LoVo (cell line): ENCODE results near the gene ATP5F1D.
A peak's percentile ranks its signal among the peaks of the same experiment; 100 is the strongest.

Experiments used
- DNase-seq: peaks from one replicate; pipeline ENCODE4 v3.0.0-alpha.2; 2016; ENCODE audit warnings: low spot score

ATP5F1D gene

GRCh38 chr19:1259206-1259875 lies 17.8 kb downstream of the ATP5F1D start:
- peak; percentile 65 for DNase-seq

GRCh38 chr19:1259876-1260748 lies 18.6 kb downstream of the ATP5F1D start:
- DNase-seq: no peak

GRCh38 chr19:1260749-1261537 lies 19.4 kb downstream of the ATP5F1D start:
- DNase-seq: peak; percentile 97

DNA sequence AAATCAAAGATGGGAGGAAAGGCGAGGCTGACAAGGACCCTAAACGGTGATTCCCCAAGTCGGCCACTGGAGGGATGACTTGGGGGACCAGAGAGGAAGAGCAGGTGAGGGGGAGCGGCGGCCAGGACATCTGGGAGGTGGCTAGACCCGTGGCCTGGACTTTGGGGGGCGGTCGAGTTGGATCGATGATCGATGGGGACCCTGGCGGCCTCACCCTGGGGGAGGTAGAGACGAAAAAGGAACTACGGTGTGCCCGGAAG lies 19.9 kb downstream of the ATP5F1D start:
- no peak for DNase-seq

DNA sequence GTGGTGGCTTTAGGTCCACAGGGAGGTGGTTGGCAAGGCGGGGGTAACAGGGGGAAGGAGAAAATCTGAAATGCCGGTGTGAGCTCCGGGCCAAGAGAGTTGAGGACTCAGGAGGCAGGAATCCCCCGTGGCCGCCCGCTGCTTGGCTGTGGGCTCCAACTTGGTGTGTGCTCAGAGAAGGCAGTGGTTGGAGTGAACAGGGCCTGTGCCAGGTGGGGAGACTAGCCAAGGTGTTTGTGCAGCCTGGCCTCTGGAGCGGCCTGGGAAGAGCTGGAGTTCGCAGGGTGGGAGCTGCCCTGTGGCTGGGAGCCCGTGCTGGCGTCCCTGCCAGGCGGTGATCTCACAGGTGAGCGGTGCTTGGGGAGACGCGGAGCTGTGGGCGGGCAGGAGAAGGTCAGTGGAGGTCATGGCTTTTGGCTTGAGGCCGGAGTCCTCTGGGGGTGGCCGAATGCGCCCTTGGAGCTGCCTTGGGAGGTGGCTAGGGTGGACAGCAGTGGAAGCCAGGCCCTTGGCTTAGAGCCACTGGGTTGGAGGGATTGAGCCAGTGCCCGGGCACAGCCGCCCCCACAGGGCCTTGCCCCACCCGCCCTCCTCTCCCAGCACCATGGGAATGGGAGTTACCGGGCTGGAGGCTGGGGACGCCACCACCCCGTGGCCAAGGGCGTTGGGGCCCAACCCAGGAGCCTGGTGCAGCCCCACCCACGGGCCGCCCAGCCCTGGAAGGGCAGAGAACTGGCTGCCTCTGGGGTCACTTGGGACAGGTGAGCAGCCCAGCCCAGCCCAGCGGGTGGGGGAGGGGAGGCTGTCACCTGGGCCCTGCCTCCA lies 20.5 kb downstream of the ATP5F1D start:
- peak; percentile 76 for DNase-seq

DNA sequence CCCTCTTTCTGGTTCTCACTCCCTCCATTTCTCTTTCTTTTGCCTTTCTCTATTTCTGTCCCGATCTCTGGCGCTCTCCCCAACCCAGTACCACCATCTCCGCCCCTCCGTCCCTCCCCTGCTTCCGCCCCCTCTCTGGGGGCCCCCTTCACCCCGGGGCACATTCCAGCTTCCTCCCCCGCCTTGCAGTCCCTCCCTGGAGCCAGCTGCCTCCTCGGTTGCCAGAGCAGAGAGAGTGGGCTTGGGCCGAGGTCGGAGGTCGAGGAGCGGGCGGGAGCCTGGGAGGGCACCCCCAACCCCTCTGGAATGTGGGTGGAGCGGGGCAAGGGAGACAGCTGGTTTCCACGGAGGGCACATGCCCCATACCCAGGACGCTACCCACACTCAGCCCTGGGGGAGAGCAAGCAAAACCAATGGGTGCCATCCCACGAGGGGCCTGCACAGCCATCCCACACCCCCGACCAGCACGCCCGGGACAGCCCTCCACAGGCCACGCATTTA lies 21.1 kb downstream of the ATP5F1D start:
- no peak for DNase-seq

GRCh38 chr19:1263188-1263587 lies 21.6 kb downstream of the ATP5F1D start:
- DNase-seq: no peak

GRCh38 chr19:1264801-1265614 lies 23.5 kb downstream of the ATP5F1D start:
- DNase-seq: peak; percentile 83

DNA sequence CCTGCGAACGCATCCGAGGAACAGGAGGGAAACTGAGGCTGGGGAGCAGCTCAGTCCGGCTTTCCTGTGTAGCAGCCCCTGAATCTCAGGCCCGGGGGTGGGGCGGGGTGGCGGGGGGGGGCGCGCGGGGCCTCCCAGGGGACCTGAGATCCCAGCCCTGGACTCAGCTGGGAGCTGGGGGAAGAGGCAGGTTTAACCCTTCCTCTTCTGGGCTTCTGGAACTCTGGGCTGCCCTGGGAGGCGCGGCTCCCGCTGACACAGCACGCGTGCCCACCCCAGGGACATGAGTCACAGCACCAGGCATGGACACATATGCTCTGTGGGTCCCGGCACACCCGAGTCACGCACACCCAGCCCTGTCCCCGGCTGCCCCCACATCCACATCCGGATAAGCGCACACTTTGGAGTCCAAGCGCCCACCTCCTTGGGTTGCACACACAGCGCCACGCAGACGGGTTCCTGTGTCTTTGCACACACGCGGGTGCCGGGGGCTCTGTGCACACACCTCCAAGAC lies 24.1 kb downstream of the ATP5F1D start:
- DNase-seq: peak; percentile 60

- DNase-seq: peak; percentile 85
Measured at GRCh38 chr19:1266129-1266915, 24.8 kb downstream of the ATP5F1D start.

- DNase-seq: peak; percentile 64
Measured at GRCh38 chr19:1266916-1267476, 25.4 kb downstream of the ATP5F1D start.

DNA sequence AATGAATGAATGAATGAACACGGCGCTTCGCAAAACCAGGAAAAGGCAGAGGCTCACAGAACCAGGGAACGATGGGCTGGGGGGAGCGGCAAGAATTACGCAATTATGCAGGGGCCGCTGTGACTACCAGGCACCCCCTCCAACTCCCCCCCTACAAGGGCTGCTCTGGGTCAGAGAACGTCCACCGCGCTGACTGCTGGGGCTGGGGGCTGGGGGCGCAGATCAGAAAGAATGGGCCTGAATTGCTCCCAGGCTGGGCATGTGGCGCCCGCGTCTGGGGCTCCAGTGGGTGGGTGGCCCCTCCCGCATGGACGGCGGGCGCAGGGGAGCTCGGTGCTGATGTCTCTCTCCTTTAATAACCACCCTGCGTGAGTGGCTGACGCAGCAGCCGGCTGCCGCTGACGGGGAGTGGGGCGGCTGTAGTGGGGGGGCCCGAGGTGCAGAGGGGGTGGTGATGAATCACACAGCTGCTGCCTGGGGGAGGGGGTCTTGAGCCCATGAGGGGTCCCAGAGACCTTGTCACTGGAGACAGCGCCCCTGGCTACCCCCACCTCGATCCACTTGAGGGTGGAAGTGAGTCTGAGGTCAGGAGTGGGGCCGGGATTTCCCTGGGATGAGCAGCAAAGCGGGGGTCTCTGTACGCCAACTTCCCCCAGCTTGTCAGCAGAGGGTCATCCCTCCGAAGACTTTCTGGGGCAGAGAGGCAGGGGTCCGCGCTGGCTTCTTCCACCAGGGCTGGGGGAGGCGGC lies 26.1 kb downstream of the ATP5F1D start:
- DNase-seq: no peak

GRCh38 chr19:1268226-1269064 lies 26.9 kb downstream of the ATP5F1D start:
- DNase-seq: no peak

- peak; percentile 99 for DNase-seq
Measured at GRCh38 chr19:1269065-1269477, 27.5 kb downstream of the ATP5F1D start, which contains the start of gene CIRBP. TSS of gene CIRBP (plus strand) at chr19:1269332. CDS start at chr19:1270934, 1,602 bp downstream.

- DNase-seq: peak; percentile 87
Measured at GRCh38 chr19:1269478-1270212, 28.1 kb downstream of the ATP5F1D start.

- DNase-seq: no peak
Measured at GRCh38 chr19:1270213-1270853, 28.8 kb downstream of the ATP5F1D start.
